Duodenal mucosa (tissue), 2 donors: ENCODE data around the gene CFAP43.
A peak's percentile ranks its signal among the peaks of the same experiment; 100 is the strongest.

Source experiments
- H3K27ac ChIP-seq: one replicate; pipeline ENCODE4 v1.7.0; 2013; ENCODE audit warnings: low read depth, low read length
- H3K27me3 ChIP-seq, 2 donors: one replicate each; pipeline ENCODE4 v1.7.0; 2013; ENCODE audit warnings: low read length in 2 of 2, control low read depth in 1 of 2; ENCODE audit not compliant: insufficient read depth in 2 of 2, control insufficient read depth in 1 of 2
- H3K36me3 ChIP-seq, 2 donors: one replicate each; pipeline ENCODE4 v1.7.0; 2013; ENCODE audit warnings: low read length in 2 of 2, control low read depth in 1 of 2; ENCODE audit not compliant: insufficient read depth in 2 of 2, control insufficient read depth in 1 of 2
- H3K4me1 ChIP-seq, 2 donors: one replicate each; pipeline ENCODE4 v1.7.0; 2013; ENCODE audit warnings: low read length in 2 of 2, control low read depth in 1 of 2; ENCODE audit not compliant: insufficient read depth in 2 of 2, control insufficient read depth in 1 of 2
- H3K4me3 ChIP-seq, 2 donors: one replicate each; pipeline ENCODE4 v1.7.0; 2013; ENCODE audit warnings: low read length in 2 of 2, low read depth in 1 of 2
- H3K9ac ChIP-seq, 2 donors: one replicate each; pipeline ENCODE4 v1.7.0; 2013; ENCODE audit warnings: low read length in 2 of 2, low read depth in 1 of 2
- H3K9me3 ChIP-seq, 2 donors: one replicate each; pipeline ENCODE4 v1.7.0; 2013; ENCODE audit warnings: low read length in 2 of 2, control low read depth in 1 of 2; ENCODE audit not compliant: control insufficient read depth in 1 of 2

CFAP43 gene

DNA sequence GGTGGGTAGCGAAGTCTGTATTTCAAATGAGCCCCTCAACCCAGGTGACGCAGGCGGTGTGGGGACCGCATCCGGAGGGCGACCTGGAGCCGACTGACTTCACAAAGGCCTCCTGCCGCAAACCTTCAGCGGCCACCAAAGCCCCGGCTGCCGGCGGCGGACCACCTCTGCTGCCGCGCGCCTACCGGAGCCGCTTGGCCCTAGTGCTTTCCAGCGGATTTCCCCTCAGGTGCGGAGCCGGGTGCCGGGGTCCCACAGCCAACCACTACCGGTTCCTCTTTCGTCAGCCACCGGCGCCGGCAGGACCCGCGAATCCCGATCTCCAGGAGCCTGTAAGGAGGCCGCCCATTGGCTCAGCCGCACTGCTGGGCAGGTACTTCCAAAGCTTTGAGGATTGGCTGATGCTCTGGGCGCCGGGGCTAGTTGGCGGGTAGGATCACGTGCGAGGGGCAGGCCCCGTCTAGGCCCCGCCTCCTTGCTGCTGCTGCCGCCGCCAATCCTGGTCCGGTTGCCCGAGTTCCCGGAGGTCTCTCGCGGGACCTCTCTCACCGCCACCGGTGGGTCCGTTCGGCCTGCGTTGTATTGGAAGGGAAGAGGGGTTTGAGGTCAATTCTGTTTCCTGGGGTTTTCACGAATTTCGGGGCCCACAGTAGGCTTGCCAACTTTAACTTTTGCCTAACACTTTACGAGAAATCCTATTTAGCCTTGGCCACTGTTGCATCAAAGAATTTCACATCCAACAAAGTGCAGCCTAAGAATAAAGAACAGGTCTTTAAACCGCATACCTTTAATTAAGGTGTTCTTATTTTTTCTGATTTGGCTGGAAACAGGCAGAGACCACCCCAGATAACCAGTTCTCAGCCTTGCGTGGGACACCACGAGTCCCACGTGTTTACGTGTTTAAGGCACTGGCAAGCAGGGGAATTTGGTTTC lies 36.8 kb upstream of the CFAP43 start, which contains the start of gene GSTO2:
Gene GSTO2 (plus strand): TSS at position 472 of the 933 bp plus-strand sequence. CDS start 5,732 bp downstream, outside the sequence.
- Histone ChIP-seq H3K36me3 (peaks cover 22 to 32% of the 10 kb centered on the region in 2 donors), H3K4me1 (peaks cover 11 to 23% of the 10 kb centered on the region in 2 donors), H3K9ac (peak within 1 kb of the TSS; percentile 79 to 97), H3K27me3 (no peaks in the 10 kb centered on the region), H3K27ac (peak within 1 kb of the TSS; percentile 79), H3K4me3 (peak within 1 kb of the TSS; percentile 92 to 98), H3K9me3 (no peaks in the 10 kb centered on the region)

DNA sequence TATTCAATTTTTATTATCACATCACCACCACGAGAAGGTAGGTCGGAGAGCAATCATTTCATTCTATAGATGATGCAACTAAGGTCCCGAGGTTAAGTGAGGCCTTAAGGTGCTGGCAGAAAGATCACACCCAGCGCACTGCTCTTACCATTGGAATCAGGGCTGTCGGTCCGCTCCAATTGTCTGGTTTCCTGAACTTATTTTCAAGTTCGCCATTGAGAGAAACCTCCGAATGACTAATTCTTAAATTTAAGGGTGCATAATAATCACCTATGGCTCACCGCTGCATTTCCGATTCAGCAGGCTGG lies 36.2 kb upstream of the CFAP43 start:
- H3K27me3 ChIP-seq = no peaks in the 10 kb centered on the region
- H3K4me3 ChIP-seq = peak overlapping the region; percentile 92 to 98
- peak overlapping the region; percentile 74 to 92 for H3K9ac ChIP-seq
- peak overlapping the region; percentile 79 for H3K27ac ChIP-seq
- H3K9me3 ChIP-seq = no peaks in the 10 kb centered on the region
- peaks cover 22 to 32% of the 10 kb centered on the region in 2 donors for H3K36me3 ChIP-seq
- H3K4me1 ChIP-seq = peaks cover 11 to 26% of the 10 kb centered on the region in 2 donors

DNA sequence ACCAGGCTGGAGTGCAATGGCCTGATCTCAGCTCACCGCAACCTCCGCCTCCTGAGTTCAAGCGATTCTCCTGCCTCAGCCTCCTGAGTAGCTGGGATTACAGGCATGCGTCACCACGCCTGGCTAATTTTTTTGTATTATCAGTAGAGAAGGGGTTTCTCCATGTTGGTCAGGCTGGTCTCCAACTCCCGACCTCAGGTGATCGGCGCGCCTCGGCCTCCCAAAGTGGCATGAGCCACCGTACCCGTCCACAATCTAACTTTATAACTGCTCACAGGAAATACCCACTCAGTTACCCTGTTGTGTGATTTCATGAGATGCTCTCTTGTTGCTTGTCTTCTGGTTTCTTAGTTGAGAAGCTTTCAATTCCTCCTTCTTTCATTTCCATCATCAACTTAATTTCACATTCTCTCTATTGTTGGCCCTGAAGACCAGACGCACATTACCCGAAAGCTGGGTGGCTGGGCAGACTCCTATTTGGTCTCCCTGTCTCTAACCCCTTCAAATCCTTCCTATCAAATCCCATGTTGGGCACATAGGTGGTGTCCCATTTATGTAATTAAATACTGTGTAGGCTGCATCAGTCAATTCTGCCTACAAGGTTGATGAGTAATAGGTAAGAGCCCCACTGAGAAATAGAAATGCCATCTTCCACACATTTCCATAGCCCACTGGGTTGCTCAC lies 35.7 kb upstream of the CFAP43 start:
- peak overlapping the region in 1 of 2 donors; percentile 92 for H3K9ac ChIP-seq
- H3K9me3 ChIP-seq = no peaks in the 10 kb centered on the region
- no peaks in the 10 kb centered on the region for H3K27me3 ChIP-seq
- peak overlapping the region; percentile 92 to 98 for H3K4me3 ChIP-seq
- H3K4me1 ChIP-seq = peaks cover 11 to 29% of the 10 kb centered on the region in 2 donors
- no peak overlapping the region for H3K27ac ChIP-seq
- peaks cover 22 to 34% of the 10 kb centered on the region in 2 donors for H3K36me3 ChIP-seq

DNA sequence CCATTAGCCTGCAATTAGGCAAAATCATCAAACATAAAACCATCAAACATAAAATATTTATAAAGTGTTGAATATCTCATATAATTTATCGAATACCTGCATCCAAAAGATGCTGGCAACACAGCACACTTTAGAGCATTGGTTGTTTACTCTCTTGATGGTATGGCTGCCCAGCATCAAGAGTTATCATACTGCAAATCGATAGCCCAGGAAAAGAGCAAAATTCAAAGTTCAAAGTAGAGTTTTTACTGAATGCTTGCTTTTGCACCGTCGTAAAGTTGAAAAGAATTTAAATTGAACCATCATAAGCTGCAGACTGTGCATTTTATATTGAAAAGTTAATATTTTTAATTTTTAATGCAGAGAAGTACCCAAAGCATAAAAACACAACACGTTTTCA lies 32.6 kb upstream of the CFAP43 start:
- Histone ChIP-seq H3K9ac (no peak overlapping the region), H3K27me3 (no peaks in the 10 kb centered on the region), H3K36me3 (peaks cover 37 to 63% of the 10 kb centered on the region in 2 donors), H3K9me3 (no peaks in the 10 kb centered on the region), H3K4me1 (peaks cover 11 to 39% of the 10 kb centered on the region in 2 donors), H3K4me3 (no peak overlapping the region), H3K27ac (no peak overlapping the region)

DNA sequence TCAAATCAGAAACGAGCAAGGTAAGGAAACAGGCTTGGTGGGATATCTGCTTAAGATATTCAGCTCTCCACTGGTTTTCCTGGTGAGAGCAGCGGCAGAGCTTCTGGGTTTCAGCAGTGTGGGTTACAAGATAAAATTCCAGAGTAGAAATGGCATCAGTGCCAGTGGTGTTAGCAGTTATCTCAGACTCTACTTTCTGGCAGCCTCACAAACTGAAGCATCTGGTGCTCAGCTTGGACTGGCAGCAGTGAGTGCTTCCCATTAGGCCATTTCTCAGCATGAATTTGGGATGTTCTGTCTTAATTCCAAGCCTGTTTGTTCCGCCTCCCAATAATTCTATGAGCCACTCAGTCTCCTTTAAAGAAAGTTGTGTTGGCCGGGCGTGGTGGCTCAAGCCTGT lies 29.9 kb upstream of the CFAP43 start:
- H3K36me3 ChIP-seq = peaks cover 40 to 73% of the 10 kb centered on the region in 2 donors

DNA sequence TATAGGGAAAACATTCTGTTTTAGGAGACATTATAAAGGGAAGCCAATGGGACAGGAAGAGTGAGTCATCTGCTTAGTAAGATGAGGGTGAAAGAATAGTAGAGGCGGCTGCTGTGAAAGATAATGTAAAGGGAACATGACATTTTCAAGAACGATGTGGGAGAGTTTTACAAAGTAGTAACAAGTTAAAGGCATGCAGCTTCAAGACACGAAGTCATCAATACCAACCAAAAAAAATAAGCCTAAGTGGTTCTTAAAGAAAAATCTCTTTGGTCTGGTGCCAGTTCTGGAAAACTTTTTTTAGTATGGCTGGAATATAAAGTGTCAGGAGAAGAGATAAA lies 28.6 kb upstream of the CFAP43 start:
- Histone ChIP-seq H3K36me3 (peaks cover 30 to 62% of the 10 kb centered on the region in 2 donors), H3K4me1 (peaks cover 13 to 41% of the 10 kb centered on the region in 2 donors), H3K9me3 (no peaks in the 10 kb centered on the region), H3K27me3 (no peaks in the 10 kb centered on the region), H3K4me3 (no peak overlapping the region), H3K27ac (no peak overlapping the region), H3K9ac (no peak overlapping the region)

More for the DNA sequence above, 29.9 kb upstream of the CFAP43 start:
- Histone ChIP-seq H3K9me3 (no peaks in the 10 kb centered on the region), H3K9ac (no peak overlapping the region), H3K27ac (no peak overlapping the region), H3K27me3 (no peaks in the 10 kb centered on the region), H3K4me3 (no peak overlapping the region), H3K4me1 (peaks cover under 1 to 28% of the 10 kb centered on the region in 2 donors)

DNA sequence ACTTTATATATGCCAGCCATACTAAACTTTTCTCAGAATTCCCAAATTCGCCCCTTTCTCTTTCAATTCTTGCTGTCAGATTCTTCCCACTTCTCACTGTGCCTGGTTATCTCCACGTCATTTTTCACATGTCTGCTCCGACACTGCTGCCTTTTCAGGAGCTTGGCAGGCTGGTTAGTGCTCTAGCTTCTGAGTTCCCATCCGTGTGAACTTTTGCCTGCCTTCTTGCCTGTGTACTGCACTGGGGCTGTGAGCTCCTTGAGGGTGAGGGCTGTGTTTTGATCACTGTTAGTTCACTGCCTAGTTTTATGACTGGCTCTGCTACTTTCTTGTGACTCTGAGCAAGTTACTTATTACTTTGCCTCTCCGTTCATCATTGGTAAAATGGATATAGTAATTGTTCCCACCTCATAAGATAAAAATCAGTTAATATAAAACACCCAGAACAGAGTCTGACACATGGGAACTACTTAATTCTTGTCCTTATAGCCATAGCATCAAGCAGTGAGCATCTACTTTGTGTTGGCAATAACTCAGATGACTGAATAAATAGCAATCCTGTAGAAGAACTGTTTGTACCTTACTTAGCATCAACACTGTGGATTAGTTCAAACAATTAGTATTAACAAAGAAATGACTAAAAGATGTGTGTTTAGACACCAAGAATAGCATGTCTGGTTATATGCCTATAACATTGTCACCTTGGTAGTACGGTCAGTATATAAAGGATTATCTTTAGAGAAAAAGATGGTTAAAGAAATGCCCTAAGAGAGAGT lies 28.0 kb upstream of the CFAP43 start:
- H3K27ac ChIP-seq = no peak overlapping the region
- no peaks in the 10 kb centered on the region for H3K9me3 ChIP-seq
- H3K27me3 ChIP-seq = no peaks in the 10 kb centered on the region
- peaks cover 17 to 39% of the 10 kb centered on the region in 2 donors for H3K4me1 ChIP-seq
- no peak overlapping the region for H3K9ac ChIP-seq
- peaks cover 27 to 56% of the 10 kb centered on the region in 2 donors for H3K36me3 ChIP-seq
- H3K4me3 ChIP-seq = no peak overlapping the region

DNA sequence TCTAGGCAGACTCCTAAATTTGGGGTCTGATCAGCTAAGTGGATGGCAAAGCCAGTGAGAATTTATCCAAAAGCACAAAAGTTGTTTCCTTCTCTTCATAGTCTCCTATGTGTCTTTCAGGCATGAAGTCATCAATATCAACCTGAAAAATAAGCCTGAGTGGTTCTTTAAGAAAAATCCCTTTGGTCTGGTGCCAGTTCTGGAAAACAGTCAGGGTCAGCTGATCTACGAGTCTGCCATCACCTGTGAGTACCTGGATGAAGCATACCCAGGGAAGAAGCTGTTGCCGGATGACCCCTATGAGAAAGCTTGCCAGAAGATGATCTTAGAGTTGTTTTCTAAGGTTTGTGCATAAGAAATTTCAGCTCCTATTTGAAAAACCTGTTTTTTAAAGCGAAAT lies 27.3 kb upstream of the CFAP43 start:
- H3K27me3 ChIP-seq = no peaks in the 10 kb centered on the region
- H3K27ac ChIP-seq = no peak overlapping the region
- H3K9me3 ChIP-seq = no peaks in the 10 kb centered on the region
- H3K4me1 ChIP-seq = peaks cover 20 to 38% of the 10 kb centered on the region in 2 donors
- H3K4me3 ChIP-seq = no peak overlapping the region
- no peak overlapping the region for H3K9ac ChIP-seq
- peaks cover 24 to 51% of the 10 kb centered on the region in 2 donors for H3K36me3 ChIP-seq

DNA sequence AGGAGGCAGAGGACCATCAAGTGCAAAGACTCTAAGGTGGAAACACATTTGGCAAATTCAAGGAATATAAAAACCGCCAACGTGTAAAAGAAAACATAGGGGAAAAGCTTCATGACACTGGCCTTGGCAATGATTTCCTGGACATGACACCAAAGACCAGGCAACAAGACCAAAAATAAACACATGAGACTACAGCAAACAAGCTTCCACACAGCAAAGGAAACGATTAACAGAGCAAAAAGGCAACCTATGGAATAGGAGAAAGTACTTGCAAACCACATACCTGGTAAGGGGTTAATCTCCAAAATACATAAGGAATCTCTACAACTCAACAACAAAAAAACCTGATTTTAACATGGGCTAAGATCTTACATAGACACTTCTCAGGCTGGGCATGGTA lies 26.0 kb upstream of the CFAP43 start:
- no peak overlapping the region for H3K9ac ChIP-seq
- no peaks in the 10 kb centered on the region for H3K27me3 ChIP-seq
- no peaks in the 10 kb centered on the region for H3K9me3 ChIP-seq
- H3K4me1 ChIP-seq = peaks cover 32 to 46% of the 10 kb centered on the region in 2 donors
- H3K36me3 ChIP-seq = peaks cover 24 to 51% of the 10 kb centered on the region in 2 donors
- H3K4me3 ChIP-seq = no peak overlapping the region
- no peak overlapping the region for H3K27ac ChIP-seq
